Stimulated activated naive CD8-positive, alpha-beta T cell treated with anti-CD3 and anti-CD28 coated beads, Interleukin-15, Interleukin-2, amounts not matched to agents 100 U/mL and 50 U/mL, for 24 hours (primary cell): ENCODE data around the gene CALU.

Source experiments
- ATAC-seq: fragments of 150-1000 bp; cut with Tn5 transposase; one replicate; pipeline ENCODE4 v1.10.0; 2021
- DNase-seq: peaks from one replicate; pipeline ENCODE4 v3.0.0; 2021

CALU gene

DNA sequence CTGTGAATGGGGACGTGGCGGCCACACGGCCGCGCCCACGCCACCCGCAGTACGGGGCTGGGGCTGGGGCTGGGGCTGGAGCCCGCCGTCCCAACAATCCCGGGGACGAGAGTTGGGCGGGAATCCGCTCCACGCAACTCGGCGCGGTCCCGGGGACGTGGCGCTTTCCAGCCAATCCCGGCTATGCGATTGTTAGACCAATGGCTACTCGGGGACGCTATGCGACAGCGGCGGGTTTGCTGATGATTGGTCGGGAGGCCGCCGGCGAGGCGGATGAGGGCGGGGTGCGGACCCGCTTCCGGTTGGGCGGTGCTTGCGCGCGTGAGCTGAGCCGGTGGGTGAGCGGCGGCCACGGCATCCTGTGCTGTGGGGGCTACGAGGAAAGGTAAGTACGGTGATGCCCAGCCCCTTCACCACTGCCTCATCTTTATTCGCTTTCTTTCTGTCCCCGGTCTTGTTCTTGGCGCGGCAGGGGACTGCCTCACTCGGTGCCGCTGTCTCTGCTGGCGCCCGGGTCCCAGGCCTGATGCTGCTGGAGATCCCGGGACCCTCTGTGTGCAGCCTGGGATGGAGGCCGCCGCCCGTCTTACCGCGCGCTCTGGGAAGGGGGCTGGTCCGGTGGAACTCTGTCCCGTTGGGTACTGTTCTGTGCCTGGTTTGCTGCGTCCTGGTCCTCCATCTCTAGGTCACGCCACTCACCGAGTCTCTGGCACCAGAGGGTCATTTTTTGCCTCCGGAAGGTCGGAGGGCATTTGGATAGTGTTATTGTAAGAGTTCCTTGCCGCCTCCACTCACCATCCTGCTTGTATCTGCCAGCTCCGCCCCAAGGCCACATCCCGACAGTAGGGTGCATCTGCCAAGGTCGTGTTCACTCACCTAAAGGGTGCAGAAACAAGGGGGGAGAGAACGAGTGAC, at the start of gene CALU:
Gene CALU, plus strand, starts transcription at position 312 of the 915 bp plus-strand sequence. CDS start 9,225 bp downstream, outside the sequence.
- ATAC-seq (peak; percentile 98), DNase-seq (peak; percentile 95)

DNA sequence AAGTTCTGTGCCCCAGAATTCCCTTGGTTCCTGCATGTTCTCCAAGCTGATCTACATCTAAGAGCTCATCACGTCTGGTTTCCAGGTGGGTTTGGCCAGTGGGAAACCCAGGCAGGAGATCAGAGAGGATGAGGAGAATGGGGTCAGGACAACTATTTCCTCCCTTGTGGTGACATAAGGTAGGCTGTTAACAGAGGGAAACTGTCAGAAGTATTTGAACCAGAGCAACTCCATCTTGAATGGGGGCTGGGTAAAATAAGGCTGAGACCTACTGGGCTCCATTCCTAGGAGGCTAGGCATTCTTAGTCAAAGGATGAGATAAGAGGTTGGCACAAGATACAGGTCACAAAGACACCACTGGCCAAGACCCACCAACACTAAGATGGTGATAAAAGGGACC, 47.9 kb upstream of the CALU start:
- no peak for DNase-seq
- no peak for ATAC-seq

DNA sequence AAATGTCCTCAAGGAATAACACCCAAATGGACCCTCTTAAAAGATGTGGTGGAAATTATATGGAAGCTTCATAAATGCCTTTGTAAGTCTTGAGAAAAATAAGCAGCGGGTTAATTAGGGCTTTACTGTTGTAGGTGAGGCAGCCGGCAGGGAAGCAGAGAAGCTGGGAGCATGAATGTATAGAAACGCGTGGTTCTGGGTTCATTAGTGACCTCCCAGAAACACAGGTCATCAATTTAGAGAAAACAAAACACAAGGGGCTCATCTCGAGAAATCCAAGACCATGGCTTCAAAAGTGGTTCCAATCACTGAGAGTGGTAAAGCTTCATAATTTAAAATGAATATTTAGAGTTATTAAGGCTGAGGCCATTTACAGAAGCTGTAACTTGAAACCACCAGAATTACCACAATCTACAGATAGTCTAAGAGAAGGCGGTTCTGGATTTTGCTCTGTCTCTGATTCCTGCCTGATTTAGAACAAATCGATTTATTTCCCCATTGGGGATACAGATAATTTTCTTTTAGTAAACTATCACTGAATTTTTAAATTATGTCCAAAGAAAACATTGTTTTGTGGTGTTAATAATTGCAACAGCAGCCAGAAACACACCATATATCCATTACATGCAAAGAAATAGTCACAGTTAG, 46.4 kb upstream of the CALU start:
- ATAC-seq = no peak
- no peak for DNase-seq

DNA sequence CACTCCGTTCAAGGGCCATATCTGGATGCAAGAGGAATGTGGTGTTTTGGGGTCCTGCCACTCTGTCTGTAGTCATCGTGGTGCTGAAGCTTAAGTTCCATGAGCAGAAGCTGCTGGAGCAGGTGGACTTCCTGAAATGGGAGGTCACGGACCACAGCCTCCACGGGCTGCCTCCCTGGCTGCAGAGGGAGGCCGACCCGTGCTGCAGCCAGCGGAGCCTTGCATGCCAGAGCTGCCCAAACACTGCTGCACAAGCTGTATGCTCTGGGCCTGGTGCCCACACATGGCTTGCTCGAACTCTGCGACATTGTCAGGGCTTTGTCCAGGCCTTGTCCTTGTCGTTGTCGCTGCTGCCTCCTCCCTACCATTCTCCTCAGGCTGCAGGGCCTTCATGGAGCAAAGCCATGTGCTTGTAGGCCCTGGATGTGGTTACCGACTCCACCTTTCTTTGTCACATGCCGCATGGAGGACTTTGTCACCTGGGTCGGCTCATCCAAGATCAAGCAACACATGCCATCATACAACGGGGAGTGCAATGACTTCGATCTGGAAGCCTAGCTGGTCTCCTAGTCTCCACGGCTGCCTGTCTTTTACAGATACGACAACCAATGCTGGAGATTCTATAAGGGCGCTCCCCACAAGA, 45.7 kb upstream of the CALU start:
- ATAC-seq (no peak), DNase-seq (no peak)

DNA sequence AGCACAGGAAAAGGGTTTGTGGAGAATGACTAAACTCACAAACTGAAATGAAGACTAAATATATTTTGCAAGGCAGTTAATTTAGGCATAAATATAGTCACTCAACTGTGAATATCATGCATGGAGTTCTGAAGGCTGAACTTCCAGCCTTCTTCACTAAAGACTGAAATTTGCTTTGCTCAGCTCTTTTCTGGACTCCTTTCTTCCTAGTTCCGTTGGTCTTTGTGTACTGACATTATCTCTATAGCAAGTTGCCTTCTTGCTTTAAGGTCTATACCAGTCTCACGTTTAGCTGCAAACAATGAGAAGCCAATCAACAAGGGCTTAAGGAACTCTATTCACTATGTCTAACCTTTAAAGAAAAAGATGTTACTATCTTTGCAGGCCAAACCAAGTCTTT, 44.4 kb upstream of the CALU start:
- DNase-seq (no peak), ATAC-seq (no peak)

DNA sequence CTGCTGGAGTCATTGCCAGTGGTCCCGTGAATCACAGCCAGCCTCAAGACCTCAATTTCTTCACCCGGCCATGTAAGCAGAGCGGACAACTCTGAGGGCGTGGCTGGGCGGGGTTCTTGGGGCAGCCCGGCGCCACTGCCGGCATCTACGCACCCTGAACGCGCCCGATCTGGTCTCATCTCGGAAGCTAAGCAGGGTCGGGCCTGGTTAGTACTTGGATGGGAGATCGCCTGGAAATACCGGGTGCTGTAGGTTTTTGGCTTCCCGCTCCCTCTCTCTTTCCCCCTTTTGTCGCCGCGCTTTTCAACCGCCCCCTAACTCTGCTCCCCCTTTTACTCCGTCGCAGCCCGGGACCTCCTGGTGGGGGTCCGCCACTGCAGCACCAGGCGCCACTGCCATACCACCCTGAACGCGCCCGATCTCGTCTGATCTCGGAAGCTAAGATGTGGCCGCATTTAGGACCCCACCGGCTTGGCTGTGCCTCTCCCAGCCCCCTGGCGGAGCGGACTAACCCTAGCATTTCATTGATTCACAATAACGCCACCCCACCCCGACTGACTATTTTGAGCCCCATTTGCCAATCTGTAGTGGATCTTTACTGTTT, 41.8 kb upstream of the CALU start:
- peak; percentile 73 for DNase-seq
- peak; percentile 90 for ATAC-seq

DNA sequence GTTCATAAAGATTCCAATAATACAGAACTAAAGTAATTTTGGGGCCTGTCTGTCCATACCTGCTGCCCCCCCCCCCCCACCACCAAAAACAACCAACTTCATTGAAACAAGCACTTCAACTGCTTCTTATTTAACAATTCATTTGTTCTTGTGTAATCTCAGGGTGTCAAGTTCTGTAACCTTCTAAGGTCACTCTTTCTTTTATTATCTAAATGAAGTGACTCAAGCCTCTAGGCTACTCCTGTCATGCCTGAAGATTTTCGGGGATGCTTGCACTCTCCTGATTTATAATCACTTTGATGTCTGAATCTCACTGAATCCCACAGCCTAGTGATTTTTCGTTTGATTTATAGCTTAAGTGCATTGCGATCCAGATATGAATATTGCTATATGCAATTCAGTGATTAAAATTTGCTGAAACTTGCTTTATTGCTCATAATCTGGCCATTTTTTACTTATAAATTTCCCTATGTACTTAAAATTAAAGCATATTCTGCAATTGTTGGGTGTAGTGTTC, 39.9 kb upstream of the CALU start:
- ATAC-seq = no peak

DNA sequence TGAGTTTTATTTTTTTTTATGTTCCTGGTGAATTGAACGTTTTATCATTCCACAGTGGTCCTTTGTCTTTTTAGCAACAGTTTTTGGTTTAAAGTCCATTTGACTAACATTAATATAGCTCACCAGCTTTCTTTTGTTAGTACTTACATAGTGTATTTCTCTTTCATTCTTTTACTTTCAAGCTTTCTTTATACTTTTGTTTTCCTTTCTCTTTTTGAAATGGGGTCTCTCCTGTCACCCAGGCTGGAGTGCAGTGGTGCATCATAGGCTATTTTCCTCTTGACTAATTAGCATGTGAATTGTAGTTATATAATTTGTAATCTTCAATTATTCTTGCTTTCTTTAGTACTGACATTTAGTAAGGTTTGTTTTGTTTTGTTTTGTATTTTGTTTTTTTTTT, 39.3 kb upstream of the CALU start:
- ATAC-seq = no peak
- DNase-seq = no peak

More for the DNA sequence above, 39.9 kb upstream of the CALU start:
- no peak for DNase-seq

DNA sequence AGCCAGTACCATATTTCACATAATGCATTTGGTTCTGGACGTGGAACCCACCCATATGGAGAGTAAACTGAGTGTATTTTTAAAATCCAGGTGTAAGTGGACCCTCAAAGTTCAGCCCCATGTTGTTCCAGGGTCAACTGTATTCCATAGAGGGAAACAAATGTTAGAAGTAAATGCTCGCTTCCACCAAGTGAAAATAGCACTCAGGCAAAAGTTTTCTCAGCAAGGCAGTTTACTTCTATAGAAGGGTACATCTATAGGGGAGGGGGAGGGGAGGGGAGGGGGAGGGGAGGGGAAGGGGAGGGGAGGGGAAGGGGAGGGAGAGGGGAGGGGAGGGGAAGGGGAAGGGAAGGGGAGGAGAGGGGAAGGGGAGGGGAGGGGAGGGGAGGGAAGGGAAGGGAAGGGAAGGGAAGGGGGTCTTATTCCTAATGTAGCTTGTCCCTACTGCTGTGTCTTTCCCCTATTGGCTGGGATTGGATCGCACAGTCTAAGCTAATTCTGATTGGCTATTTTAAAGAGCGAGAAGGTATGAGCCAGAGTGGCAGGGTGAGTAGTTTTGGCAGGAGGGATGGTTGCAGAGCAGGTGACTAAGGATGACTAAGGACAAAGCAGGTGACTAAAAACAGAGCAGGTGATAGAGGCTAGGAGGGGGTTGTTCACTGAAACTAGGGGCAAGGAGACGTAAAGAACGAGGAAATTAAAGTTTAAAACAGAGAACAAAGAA, 37.9 kb upstream of the CALU start:
- DNase-seq (no peak), ATAC-seq (no peak)

DNA sequence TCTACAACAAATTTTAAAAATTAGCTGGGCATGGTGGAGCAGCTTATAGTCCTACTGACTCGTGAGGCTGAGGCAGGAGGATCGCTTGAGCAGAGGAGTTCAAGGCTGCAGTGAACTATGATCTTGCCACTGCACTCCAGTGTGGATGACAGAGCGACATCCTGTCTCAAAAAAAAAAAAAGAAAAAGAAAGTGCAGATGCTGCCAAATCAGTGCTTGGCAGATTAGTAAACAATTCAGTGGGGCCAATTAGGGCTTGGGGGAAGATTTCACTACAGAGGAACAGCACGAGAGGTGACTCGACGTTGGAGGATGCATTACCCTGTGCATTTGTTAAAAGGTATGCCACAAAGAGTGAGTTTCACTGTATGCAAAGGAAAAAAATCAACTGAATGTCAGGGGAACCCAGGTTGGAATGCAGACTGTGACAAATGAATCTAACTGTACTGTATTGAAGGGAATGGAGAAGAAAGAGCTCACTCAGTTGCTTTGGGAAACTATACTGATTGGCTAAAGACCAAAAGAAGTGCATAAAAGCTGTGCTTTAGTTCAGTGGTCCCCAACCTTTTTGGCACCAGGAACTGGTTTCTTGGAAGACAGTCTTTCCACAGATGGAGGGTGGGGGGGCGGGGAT, 35.4 kb upstream of the CALU start:
- ATAC-seq = no peak

DNA sequence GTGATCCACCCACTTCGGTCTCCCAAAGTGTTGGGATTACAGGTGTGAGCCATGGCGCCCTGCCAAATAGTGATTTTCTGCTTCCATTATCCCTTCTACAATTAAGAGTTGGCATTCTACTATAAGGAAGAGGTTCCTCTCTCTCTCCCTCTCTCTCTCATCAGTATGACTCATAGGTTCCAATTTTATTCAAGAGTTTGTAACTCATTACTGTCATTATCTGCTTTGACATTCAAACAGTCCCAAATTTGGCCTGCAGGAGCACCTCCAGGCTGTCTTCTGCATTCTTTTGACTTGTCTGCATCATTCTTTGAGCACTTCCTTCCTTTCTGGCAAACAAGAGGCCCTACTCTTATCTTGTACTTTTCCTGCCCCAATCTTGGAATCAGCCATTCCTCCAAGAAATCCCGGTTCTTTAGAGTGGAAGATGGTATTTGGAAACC, 33.2 kb upstream of the CALU start:
- DNase-seq (no peak), ATAC-seq (peak; percentile 57)

More for the DNA sequence above, 35.4 kb upstream of the CALU start:
- no peak for DNase-seq

DNA sequence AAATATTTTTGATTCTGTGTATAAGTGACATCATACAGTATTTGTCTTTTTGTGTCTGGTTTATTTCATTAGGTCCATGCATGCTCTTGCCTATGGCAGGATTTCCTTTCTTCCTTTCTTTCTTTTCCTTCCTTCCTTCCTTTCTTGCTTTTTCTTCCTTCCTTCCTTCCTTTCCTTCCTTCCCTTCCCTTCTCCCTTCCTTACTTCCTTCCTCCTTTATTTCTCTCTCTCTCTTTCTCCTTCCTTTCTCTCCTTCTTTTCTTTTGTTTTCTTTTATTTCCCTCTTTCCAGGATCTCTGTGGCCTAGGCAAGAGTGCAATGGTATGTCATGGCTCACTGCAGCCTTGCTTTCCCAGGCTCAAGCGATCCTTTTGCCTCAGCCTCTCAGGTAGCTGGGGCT, 31.4 kb upstream of the CALU start:
- DNase-seq (no peak), ATAC-seq (no peak)

DNA sequence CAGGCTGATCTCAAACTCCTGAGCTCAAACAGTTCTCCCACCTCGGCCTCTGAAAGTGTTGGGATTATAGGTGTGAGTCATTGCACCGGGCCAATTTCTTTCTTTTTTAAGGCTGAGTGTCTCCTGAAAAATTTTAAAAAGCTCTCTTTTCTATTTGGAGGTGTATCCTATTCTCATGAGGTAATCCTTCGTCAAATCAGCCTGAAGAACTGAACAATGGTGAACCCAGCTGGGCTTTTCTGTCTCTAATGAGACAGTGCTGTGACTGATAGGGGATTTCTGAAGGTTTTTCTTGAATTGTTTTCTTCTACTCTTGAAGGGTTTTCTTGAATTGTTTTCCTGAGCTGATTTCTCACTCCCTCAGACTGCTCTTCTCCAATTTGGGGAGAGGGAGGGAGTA, 30.9 kb upstream of the CALU start:
- ATAC-seq (no peak), DNase-seq (no peak)

DNA sequence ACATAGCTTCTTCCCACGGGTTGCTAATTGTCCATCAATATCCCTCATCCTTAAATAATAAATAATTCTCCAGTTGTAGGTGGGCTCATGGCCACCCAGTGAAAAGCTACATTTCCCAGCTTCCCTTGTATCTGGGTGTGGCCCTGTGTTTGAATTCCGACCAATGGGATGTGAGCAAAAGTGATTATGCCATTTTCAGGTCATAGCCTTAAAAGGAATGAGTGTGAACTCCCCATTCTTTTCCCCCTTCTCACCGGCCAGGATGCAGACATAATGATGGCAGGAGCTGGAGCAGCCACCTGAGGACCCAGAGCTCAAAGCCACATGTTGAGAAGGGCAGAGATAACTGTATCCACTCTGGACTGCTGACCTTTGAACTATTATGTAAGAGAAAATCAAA, 30.3 kb upstream of the CALU start:
- DNase-seq (no peak), ATAC-seq (no peak)

DNA sequence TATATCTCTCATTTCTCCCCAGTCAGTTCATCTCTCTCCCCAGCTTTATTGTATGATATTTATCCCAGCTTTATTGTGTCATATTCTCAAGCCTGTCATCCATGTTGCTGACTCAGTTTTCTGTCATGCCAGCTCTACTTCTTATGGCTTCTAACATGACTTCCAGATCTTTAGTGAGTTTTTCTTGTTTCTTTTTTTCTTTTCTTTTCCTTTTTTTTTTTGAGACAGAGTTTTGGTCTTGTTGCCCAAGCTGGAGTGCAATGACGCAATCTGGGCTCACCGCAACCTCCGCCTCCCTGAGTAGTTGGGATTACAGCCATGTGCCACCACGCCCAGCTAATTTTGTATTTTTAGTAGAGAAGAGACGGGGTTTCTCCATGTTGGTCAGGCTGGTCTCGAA, 28.7 kb upstream of the CALU start:
- DNase-seq (no peak), ATAC-seq (no peak)

DNA sequence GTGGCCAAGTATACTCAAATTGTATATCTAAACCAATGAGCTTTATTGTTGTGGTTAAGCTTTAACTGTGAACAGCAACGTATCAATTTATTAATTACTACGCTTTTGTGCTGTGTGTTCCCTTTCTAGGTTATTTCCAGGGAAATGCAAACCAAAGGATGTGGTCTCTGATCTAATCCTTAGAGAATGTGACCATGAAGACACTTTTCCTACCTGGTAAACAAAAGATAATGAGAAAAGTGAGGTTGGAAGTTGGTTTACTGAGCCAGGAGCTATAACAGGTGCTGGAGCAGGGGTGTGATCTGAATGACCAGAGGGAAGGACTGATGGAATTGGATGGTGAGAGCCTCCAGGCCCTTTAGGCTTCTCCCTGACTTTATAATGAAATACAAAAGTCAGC, 25.4 kb upstream of the CALU start:
- ATAC-seq (no peak), DNase-seq (no peak)

DNA sequence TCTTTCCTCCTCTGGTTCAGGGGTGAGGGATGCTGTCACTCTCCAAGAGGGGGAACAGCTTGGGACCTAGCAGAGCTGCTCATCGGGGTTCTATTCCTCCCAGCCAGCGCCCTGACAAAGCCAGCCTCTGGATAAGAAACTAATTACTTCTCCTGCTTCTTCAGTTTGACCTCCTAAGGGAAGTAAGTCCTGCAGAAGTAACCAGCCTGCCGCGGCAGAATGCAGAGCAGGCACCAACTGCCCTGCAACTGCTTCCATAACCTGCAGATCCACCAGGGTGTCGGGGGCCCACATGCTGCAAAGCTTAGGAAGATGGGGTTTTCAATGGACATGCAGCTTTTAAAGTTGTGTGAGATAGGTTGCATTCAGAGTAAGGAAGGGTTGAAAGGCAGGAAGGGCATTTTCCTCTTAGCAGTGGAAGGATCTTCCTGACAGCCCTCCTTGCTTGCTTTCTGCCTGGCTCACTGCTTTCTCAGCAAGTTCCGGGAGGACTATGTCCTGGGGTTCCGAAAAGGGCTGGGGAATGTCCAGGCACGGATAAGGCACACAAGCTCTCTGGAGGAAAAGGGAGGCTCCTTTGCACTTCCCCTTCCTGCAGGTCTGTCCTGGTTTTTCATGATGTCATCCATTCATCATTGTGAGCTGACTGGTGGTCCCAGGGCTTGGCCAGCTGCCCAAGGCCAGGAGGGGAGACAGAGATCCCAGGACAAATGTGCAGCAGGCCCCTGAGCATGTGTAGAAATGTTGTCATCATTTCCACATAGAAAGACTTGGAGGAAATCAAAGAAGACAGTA, 24.3 kb upstream of the CALU start:
- ATAC-seq (no peak), DNase-seq (no peak)

DNA sequence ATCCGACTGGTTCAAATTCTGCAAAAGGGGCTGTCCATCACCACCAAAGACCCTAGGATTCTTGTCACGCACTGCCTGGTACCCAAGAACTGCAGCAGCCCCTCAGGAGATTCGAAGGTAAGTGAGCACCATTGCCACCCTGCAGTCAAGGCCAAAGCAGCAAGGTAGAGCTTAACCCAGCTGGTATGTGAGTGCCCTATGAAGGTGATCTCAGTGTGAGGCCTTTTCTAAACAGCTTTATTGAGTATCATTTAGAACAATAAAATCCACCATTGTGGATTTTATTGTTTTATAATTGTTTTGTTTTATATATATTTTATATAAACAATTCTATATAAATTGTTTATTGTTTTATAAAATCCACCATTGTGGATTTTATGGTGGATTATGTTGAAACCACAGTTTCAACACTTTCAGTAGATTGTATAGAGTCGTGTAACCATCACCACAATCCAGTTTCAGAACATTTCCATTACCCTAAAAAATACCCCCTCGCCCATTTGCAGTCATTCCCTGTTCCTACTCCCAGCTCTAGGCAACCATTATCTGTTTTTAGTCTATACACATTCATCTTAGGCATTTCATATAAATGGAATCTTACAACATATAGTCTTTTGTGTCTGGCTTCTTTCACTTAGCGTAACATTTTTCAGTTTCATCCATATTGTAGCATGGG, 20.1 kb upstream of the CALU start:
- no peak for ATAC-seq
- DNase-seq = no peak

DNA sequence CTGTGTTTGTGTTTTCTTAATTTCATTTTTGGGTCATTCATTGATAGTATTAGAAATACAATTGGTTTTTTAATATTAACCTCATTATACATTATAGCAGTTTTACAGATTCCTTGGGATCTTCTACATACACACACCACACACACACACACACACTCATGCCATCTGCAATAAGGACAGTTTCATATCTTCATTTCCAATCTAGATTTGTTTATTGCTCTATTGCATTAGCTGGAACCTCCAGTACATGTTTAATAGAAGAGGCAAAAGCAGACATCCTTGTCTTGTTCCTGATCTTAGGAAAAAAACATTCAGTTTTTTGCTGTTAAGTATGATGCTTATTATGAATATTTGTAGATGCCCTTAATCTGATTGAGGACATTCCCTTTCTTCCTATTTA, 17.8 kb upstream of the CALU start:
- ATAC-seq (no peak), DNase-seq (no peak)

DNA sequence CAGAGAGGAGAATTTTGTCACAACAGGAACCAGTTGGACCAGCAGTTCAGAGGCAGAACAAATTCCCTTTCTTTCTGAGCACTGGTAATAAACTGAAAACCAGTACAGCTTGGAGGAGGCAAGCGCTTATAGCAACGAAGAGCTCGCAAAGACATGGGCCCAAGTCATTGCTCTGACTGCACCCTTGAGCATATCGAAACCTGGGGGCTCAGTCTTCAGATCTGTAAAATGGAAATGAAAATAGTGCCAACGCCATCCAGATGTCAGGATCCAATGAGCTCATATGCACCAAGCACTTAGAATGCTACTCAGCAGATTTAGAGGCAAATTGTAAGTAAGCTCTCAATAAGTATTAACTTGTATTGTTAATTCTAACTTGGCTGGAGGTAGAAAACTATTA, 14.4 kb upstream of the CALU start:
- DNase-seq (no peak), ATAC-seq (no peak)
